ENCODE data around the gene LENG8.

GRCh38 chr19:54405628-54406027 lies 43.4 kb upstream of the LENG8 start:
- TF ChIP-seq ATF3 (IDR thresholded peaks at IDR 0.05): no peak
- no peak for TF ChIP-seq CTCF (IDR thresholded peaks at IDR 0.05; ENCODE audit: low read depth, low read length, missing input control)
- no peak for TF ChIP-seq RXRA (IDR thresholded peaks at IDR 0.05)
- TF ChIP-seq TAF1 (conservative IDR thresholded peaks at IDR 0.05): no peak
- no peak for TF ChIP-seq YY1 (IDR thresholded peaks at IDR 0.05)
- no peak for TF ChIP-seq RAD21 (IDR thresholded peaks at IDR 0.05)
- TF ChIP-seq EGR1 (IDR thresholded peaks at IDR 0.05; ENCODE audit: low read depth in 2 of 2): no peak
- no peak for TF ChIP-seq HNF4A (conservative IDR thresholded peaks at IDR 0.05)
- no peak for TF ChIP-seq FOXA1 (IDR thresholded peaks at IDR 0.05)
- TF ChIP-seq REST (IDR thresholded peaks at IDR 0.05): no peak
